Ureter (tissue), 1 donor: ENCODE measurements around the gene PHYH. TPM values are rescaled to one million over a fixed set of nuclear protein-coding genes. Genes with fewer than 3 reads are reported as not detected.

ENCODE experiments used
- total RNA-seq: library from RNA; stranded (reverse); gene quantifications from one replicate; pipeline ENCODE4 v1.2.4, GENCODE V29; 2023
- donor health status: DM: yes; HTN: yes; CAD: no.

The PHYH gene
- total RNA-seq, 1 donor from 2014 or later = 28.4 TPM

Other genes starting within 250 kb of the PHYH start
- 49.9 TPM for gene OPTN, start 199.9 kb downstream of the PHYH start, total RNA-seq
- 1.6 TPM for gene MCM10, start 138.5 kb downstream of the PHYH start, total RNA-seq
- not detected for gene UCMA, start 65.7 kb downstream of the PHYH start, total RNA-seq
- gene SEPHS1, start 48.2 kb upstream of the PHYH start, total RNA-seq = 44.7 TPM
- 22.5 TPM for gene BEND7, start 228.9 kb upstream of the PHYH start, total RNA-seq